Naive thymus-derived CD4-positive, alpha-beta T cell (primary cell): Measurements from ENCODE around the gene SYCP1. TPM values are rescaled to one million over a fixed set of nuclear protein-coding genes. Genes with fewer than 3 reads are reported as not detected.

Experiments
- ATAC-seq: fragments of 150-1000 bp; cut with Tn5 transposase; 2 replicates; pipeline ENCODE4 v1.10.0; 2021; ENCODE audit warnings: mild to moderate bottlenecking, moderate library complexity
- CTCF ChIA-PET: fragments of 350-600 bp; sonication (Branson Sonifier 250); formaldehyde crosslinking; loops from one replicate; lab custom pipeline; 2021; ENCODE audit warnings: antibody characterized with exemption; lab: Charles Lee
- POLR2A ChIA-PET: fragments of 350-600 bp; sonication (Branson Sonifier 250); formaldehyde crosslinking; loops from one replicate; lab custom pipeline; 2021; ENCODE audit warnings: antibody characterized with exemption, inconsistent platforms; lab: Charles Lee
- DNase-seq, 9 donors: peaks; one replicate each; pipeline versions ENCODE4 v3.0.0 to v3.0.0-alpha.2; 2020 to 2022; ENCODE audit warnings: mixed read lengths in 1 of 9
- H3K27ac ChIP-seq: one replicate; pipeline ENCODE4 v1.7.0; 2013; ENCODE audit warnings: mild to moderate bottlenecking, low read depth, low read length, moderate library complexity
- H3K27me3 ChIP-seq, 2 donors: one replicate each; pipeline ENCODE4 v1.7.0; 2013; ENCODE audit warnings: low read length in 2 of 2, mild to moderate bottlenecking in 2 of 2, moderate library complexity in 2 of 2; ENCODE audit not compliant: control insufficient read depth in 2 of 2, insufficient read depth in 2 of 2
- H3K36me3 ChIP-seq, 3 experiments: 1 replicate in 2 of 3; 2 replicates in 1 of 3; pipeline ENCODE4 v1.7.0; 2013; ENCODE audit warnings: low read length in 3 of 3, mild to moderate bottlenecking in 3 of 3, moderate library complexity in 1 of 3; ENCODE audit not compliant: insufficient read depth in 3 of 3, control insufficient read depth in 2 of 3
- H3K4me1 ChIP-seq, 2 donors: one replicate each; pipeline ENCODE4 v1.7.0; 2013; ENCODE audit warnings: low read length in 2 of 2, mild to moderate bottlenecking in 2 of 2, moderate library complexity in 1 of 2; ENCODE audit not compliant: control insufficient read depth in 2 of 2, insufficient read depth in 2 of 2
- H3K4me3 ChIP-seq: 2 replicates; pipeline ENCODE4 v1.7.0; 2013; ENCODE audit warnings: mild to moderate bottlenecking, low read length
- H3K9me3 ChIP-seq, 3 experiments: 1 replicate in 2 of 3; 2 replicates in 1 of 3; pipeline ENCODE4 v1.7.0; 2013; ENCODE audit warnings: low read length in 3 of 3; ENCODE audit not compliant: control insufficient read depth in 2 of 3
- H3K27ac Mint-ChIP-seq, 9 donors: one replicate each; pipeline ENCODE4 v1.8.0; 2020 to 2022; ENCODE audit warnings: mixed read lengths in 9 of 9, mild to moderate bottlenecking in 8 of 9, moderate library complexity in 5 of 9, inconsistent platforms in 2 of 9
- H3K27me3 Mint-ChIP-seq, 5 donors: one replicate each; pipeline ENCODE4 v1.8.0; 2021 to 2022; ENCODE audit warnings: mixed read lengths in 5 of 5, mild to moderate bottlenecking in 1 of 5
- H3K36me3 Mint-ChIP-seq, 5 donors: one replicate each; pipeline ENCODE4 v1.8.0; 2020 to 2022; ENCODE audit warnings: mixed read lengths in 5 of 5, mild to moderate bottlenecking in 3 of 5, inconsistent platforms in 1 of 5
- H3K4me1 Mint-ChIP-seq, 7 donors: one replicate each; pipeline ENCODE4 v1.8.0; 2020 to 2022; ENCODE audit warnings: mixed read lengths in 7 of 7, mild to moderate bottlenecking in 3 of 7, inconsistent platforms in 1 of 7
- H3K4me3 Mint-ChIP-seq, 10 donors: one replicate each; pipeline ENCODE4 v1.8.0; 2020 to 2022; ENCODE audit warnings: mild to moderate bottlenecking in 10 of 10, mixed read lengths in 10 of 10, moderate library complexity in 6 of 10, inconsistent platforms in 2 of 10
- H3K9me3 Mint-ChIP-seq, 11 donors: one replicate each; pipeline ENCODE4 v1.8.0; 2020 to 2022; ENCODE audit warnings: mixed read lengths in 11 of 11, mild to moderate bottlenecking in 4 of 11, inconsistent platforms in 1 of 11, moderate library complexity in 1 of 11
- intact Hi-C, 2 donors: fragments of 100-400 bp; cut with micrococcal nuclease; formaldehyde crosslinking; loops; one replicate each; pipeline ENCODE4 v1.15.1; 2023
- polyA plus RNA-seq, 2 donors: library from polyadenylated mRNA; unstranded; fragments of 300-500 nt; fragmentation: Illumina TruSeq; gene quantifications; one replicate each; pipeline ENCODE4 v1.2.3, GENCODE V29; 2021
- total RNA-seq, 6 experiments: library from RNA in 5 of 6; stranded (reverse) in 5 of 6; gene quantifications; 1 replicate in 5 of 6; 2 replicates in 1 of 6; pipeline ENCODE4 v1.2.3 and lab custom pipeline; 2021 to 2026

SYCP1 gene
- total and polyA plus RNA-seq, 7 experiments from 2014 or later = not detected

GRCh38 chr1:114831276-114831994 is 23.2 kb upstream of the SYCP1 start:
- H3K4me1 ChIP-seq = no peaks in the 10 kb centered on the region
- ChIA-PET CTCF (no interaction called here), POLR2A (no interaction called here)
- no peaks in the 10 kb centered on the region for H3K27me3 ChIP-seq
- no peak overlapping the region for H3K27ac Mint-ChIP-seq
- intact Hi-C loops = no loop called here
- H3K27ac ChIP-seq = no peak overlapping the region
- peaks cover 0 to 5% (median 0%) of the 10 kb centered on the region in 11 donors for H3K9me3 Mint-ChIP-seq
- H3K9me3 ChIP-seq = no peaks in the 10 kb centered on the region
- ATAC-seq = no peak
- H3K4me3 Mint-ChIP-seq = no peak overlapping the region
- peaks cover 0 to under 1% (median 0%) of the 10 kb centered on the region in 5 donors for H3K36me3 Mint-ChIP-seq
- no peak for DNase-seq
- H3K4me3 ChIP-seq = no peak overlapping the region
- no peaks in the 10 kb centered on the region for H3K36me3 ChIP-seq
- no peaks in the 10 kb centered on the region for H3K4me1 Mint-ChIP-seq
- peaks cover 0 to 16% (median 4%) of the 10 kb centered on the region in 5 donors for H3K27me3 Mint-ChIP-seq

- ChIA-PET POLR2A (no interaction called here), CTCF (no interaction called here)
- H3K9me3 Mint-ChIP-seq = no peaks in the 10 kb centered on the region
- Histone ChIP-seq H3K4me1 (no peaks in the 10 kb centered on the region), H3K9me3 (no peaks in the 10 kb centered on the region), H3K27me3 (no peaks in the 10 kb centered on the region), H3K4me3 (no peak overlapping the region), H3K27ac (no peak overlapping the region), H3K36me3 (no peaks in the 10 kb centered on the region)
- no peak for DNase-seq
- peak overlapping the region in 1 of 9 donors; percentile 17 for H3K27ac Mint-ChIP-seq
- no peak overlapping the region for H3K4me3 Mint-ChIP-seq
- ATAC-seq = no peak
- peaks cover 0 to 16% (median 2%) of the 10 kb centered on the region in 5 donors for H3K27me3 Mint-ChIP-seq
- intact Hi-C loops = no loop called here
- H3K4me1 Mint-ChIP-seq = no peaks in the 10 kb centered on the region
- H3K36me3 Mint-ChIP-seq = no peaks in the 10 kb centered on the region
Observed at GRCh38 chr1:114832057-114832456, 22.6 kb upstream of the SYCP1 start.

- peaks cover 0 to 3% (median 0%) of the 10 kb centered on the region in 7 donors for H3K4me1 Mint-ChIP-seq
- Histone ChIP-seq H3K27me3 (no peaks in the 10 kb centered on the region), H3K27ac (no peak overlapping the region), H3K4me1 (no peaks in the 10 kb centered on the region), H3K4me3 (no peak overlapping the region), H3K9me3 (no peaks in the 10 kb centered on the region), H3K36me3 (no peaks in the 10 kb centered on the region)
- ATAC-seq (no peak), DNase-seq (no peak)
- peaks cover 0 to 16% (median 6%) of the 10 kb centered on the region in 5 donors for H3K27me3 Mint-ChIP-seq
- no peaks in the 10 kb centered on the region for H3K9me3 Mint-ChIP-seq
- H3K4me3 Mint-ChIP-seq = no peak overlapping the region
- intact Hi-C loops = no loop called here
- no peaks in the 10 kb centered on the region for H3K36me3 Mint-ChIP-seq
- no peak overlapping the region for H3K27ac Mint-ChIP-seq
- POLR2A ChIA-PET = interaction anchor here (0.8 kb wide), 1 partner anchor 21 kb away, joined by 3 read pairs; the partner anchor contains the start of gene SYCP1
- CTCF ChIA-PET = no interaction called here
Observed at GRCh38 chr1:114833421-114833820, 21.2 kb upstream of the SYCP1 start.

- peaks cover 28 to 54% (median 35%) of the 10 kb centered on the region in 5 donors for H3K27me3 Mint-ChIP-seq
- ATAC-seq = no peak
Observed at GRCh38 chr1:114844270-114844669, 10.4 kb upstream of the SYCP1 start.

GRCh38 chr1:114853584-114853983 is 1.1 kb upstream of the SYCP1 start:
- Histone ChIP-seq H3K27me3 (no peaks in the 10 kb centered on the region), H3K4me1 (no peaks in the 10 kb centered on the region), H3K9me3 (no peaks in the 10 kb centered on the region), H3K4me3 (no peak overlapping the region), H3K27ac (no peak overlapping the region), H3K36me3 (no peaks in the 10 kb centered on the region)
- no peaks in the 10 kb centered on the region for H3K36me3 Mint-ChIP-seq
- peak overlapping the region in 1 of 10 donors; percentile 2 for H3K4me3 Mint-ChIP-seq
- H3K27ac Mint-ChIP-seq = no peak overlapping the region
- ChIA-PET POLR2A (no interaction called here), CTCF (no interaction called here)
- ATAC-seq = no peak
- peaks cover 31 to 52% (median 40%) of the 10 kb centered on the region in 5 donors for H3K27me3 Mint-ChIP-seq
- no peak for DNase-seq
- intact Hi-C loops = no loop called here
- peaks cover 0 to 4% (median 0%) of the 10 kb centered on the region in 11 donors for H3K9me3 Mint-ChIP-seq
- H3K4me1 Mint-ChIP-seq = peaks cover 3 to 10% (median 9%) of the 10 kb centered on the region in 7 donors

More at GRCh38 chr1:114844270-114844669, 10.4 kb upstream of the SYCP1 start:
- Histone ChIP-seq H3K27me3 (no peaks in the 10 kb centered on the region), H3K9me3 (no peaks in the 10 kb centered on the region), H3K4me1 (no peaks in the 10 kb centered on the region), H3K4me3 (no peak overlapping the region), H3K27ac (no peak overlapping the region), H3K36me3 (no peaks in the 10 kb centered on the region)
- DNase-seq = no peak
- Mint-ChIP-seq H3K27ac (no peak overlapping the region), H3K4me1 (peaks cover 0 to 1% (median 0%) of the 10 kb centered on the region in 7 donors), H3K36me3 (no peaks in the 10 kb centered on the region), H3K4me3 (no peak overlapping the region), H3K9me3 (no peaks in the 10 kb centered on the region)
- ChIA-PET POLR2A (no interaction called here), CTCF (no interaction called here)
- intact Hi-C loops = no loop called here

GRCh38 chr1:114861384-114861783 is 6.7 kb downstream of the SYCP1 start:
- H3K4me3 ChIP-seq = no peak overlapping the region
- no peak for ATAC-seq
- peaks cover 14 to 28% (median 23%) of the 10 kb centered on the region in 5 donors for H3K27me3 Mint-ChIP-seq
- no peak overlapping the region for H3K4me3 Mint-ChIP-seq
- H3K36me3 Mint-ChIP-seq = no peaks in the 10 kb centered on the region
- H3K36me3 ChIP-seq = no peaks in the 10 kb centered on the region
- DNase-seq = no peak
- no peaks in the 10 kb centered on the region for H3K4me1 Mint-ChIP-seq
- POLR2A ChIA-PET = no interaction called here
- no peak overlapping the region for H3K27ac ChIP-seq
- H3K4me1 ChIP-seq = no peaks in the 10 kb centered on the region
- no peaks in the 10 kb centered on the region for H3K27me3 ChIP-seq
- no peak overlapping the region for H3K27ac Mint-ChIP-seq
- no peaks in the 10 kb centered on the region for H3K9me3 ChIP-seq
- CTCF ChIA-PET = no interaction called here
- intact Hi-C loops = no loop called here
- peaks cover 0 to 3% (median 0%) of the 10 kb centered on the region in 11 donors for H3K9me3 Mint-ChIP-seq
